Muscle layer of duodenum (tissue), 2 donors: ENCODE data around the gene RNF227.
"Not testable (repeated sequence)": the region's sequence is repeated elsewhere in the genome, so short reads cannot be mapped to it uniquely, and the experiment has no call there.

Source experiments
- H3K27ac ChIP-seq: one replicate; pipeline ENCODE4 v1.7.0; 2013; ENCODE audit warnings: mild to moderate bottlenecking, low read length
- H3K27me3 ChIP-seq: one replicate; pipeline ENCODE4 v1.7.0; 2013; ENCODE audit warnings: low read depth, mild to moderate bottlenecking, control low read depth, low read length
- H3K36me3 ChIP-seq, 2 donors: one replicate each; pipeline ENCODE4 v1.7.0; 2013; ENCODE audit warnings: low read length in 2 of 2, control low read depth in 1 of 2, mild to moderate bottlenecking in 1 of 2; ENCODE audit not compliant: insufficient read depth in 2 of 2, control insufficient read depth in 1 of 2
- H3K4me1 ChIP-seq, 2 donors: one replicate each; pipeline ENCODE4 v1.7.0; 2013; ENCODE audit warnings: low read length in 2 of 2, mild to moderate bottlenecking in 2 of 2, control low read depth in 1 of 2, moderate library complexity in 1 of 2; ENCODE audit not compliant: insufficient read depth in 2 of 2, control insufficient read depth in 1 of 2
- H3K4me3 ChIP-seq, 2 donors: one replicate each; pipeline ENCODE4 v1.7.0; 2013; ENCODE audit warnings: low read length in 2 of 2, low read depth in 1 of 2, mild to moderate bottlenecking in 1 of 2
- H3K9me3 ChIP-seq, 2 donors: one replicate each; pipeline ENCODE4 v1.7.0; 2013; ENCODE audit warnings: low read length in 2 of 2, control low read depth in 1 of 2, mild to moderate bottlenecking in 1 of 2; ENCODE audit not compliant: control insufficient read depth in 1 of 2
- donor health status: healthy.

Gene RNF227

DNA sequence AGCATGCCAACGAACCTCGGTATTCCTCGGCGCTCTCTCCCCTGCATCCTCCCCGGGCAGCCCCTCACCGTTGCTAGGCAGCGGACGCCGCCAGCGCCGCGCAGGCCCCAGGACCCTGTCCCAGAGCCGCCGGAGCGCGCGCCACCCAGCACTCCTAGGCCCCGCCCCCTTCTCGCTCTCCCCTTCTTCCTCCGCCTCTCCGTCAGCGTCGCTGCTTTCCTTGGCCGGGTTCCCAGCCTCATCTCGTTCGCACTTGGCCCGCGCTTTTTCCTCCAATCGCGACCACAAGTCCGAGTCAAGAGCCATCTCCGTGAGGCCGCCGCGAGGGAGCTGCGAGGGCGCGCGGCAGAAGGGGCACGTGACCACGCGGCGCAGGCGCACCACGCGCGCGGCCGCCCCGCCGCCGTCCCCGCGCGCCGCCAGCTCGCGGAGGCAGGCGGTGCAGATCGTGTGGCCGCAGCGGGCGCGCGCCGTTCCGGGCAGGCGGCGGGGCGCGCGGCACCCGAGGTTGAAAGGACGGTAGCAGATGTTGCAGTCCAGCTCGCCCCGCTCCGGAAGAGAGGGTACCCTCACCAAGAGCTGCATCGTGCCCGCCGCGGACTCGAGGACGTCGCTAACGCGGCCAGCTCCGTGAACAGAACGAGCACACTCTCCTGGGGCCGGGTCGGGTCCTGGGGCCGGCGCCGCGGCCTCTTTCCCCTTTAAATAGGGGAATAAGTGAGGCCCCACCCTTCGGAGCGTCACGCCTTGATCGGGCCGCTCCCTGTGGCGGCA, at the start of gene RNF227:
TSS of gene RNF227 (minus strand) at position 679 of the 774 bp plus-strand sequence. CDS start at position 585, 94 bp downstream.
- Histone ChIP-seq H3K9me3 (no peaks in the 10 kb centered on the region), H3K27ac (peak within 1 kb of the TSS; percentile 90), H3K27me3 (no peaks in the 10 kb centered on the region), H3K36me3 (peaks cover 15% of the 10 kb centered on the region in 2 donors), H3K4me3 (peak within 1 kb of the TSS; percentile 71 to 80), H3K4me1 (peaks cover 9 to 10% of the 10 kb centered on the region in 2 donors)

DNA sequence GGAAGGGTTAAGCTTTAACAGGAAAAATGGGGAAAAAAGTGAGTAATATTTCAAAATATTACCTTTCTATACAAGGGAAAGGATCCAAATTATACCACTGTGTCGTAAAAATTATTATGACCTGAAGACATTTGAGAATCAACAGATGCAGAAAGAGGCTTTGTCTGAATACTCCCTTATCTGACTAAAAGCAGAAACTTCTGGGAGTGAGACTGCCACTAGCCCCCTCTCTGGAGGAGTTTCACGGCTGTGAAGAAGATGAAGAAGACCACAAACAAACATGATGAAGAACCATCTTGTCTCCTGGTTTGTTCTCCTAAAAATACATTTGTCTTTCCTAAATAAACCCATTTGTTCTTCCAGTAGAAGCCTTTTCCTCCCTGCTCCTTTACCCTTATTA, 45.3 kb upstream of the RNF227 start:
- Histone ChIP-seq H3K4me3 (no peak overlapping the region), H3K4me1 (no peaks in the 10 kb centered on the region), H3K27ac (no peak overlapping the region), H3K27me3 (no peaks in the 10 kb centered on the region), H3K36me3 (no peaks in the 10 kb centered on the region), H3K9me3 (no peaks in the 10 kb centered on the region)

DNA sequence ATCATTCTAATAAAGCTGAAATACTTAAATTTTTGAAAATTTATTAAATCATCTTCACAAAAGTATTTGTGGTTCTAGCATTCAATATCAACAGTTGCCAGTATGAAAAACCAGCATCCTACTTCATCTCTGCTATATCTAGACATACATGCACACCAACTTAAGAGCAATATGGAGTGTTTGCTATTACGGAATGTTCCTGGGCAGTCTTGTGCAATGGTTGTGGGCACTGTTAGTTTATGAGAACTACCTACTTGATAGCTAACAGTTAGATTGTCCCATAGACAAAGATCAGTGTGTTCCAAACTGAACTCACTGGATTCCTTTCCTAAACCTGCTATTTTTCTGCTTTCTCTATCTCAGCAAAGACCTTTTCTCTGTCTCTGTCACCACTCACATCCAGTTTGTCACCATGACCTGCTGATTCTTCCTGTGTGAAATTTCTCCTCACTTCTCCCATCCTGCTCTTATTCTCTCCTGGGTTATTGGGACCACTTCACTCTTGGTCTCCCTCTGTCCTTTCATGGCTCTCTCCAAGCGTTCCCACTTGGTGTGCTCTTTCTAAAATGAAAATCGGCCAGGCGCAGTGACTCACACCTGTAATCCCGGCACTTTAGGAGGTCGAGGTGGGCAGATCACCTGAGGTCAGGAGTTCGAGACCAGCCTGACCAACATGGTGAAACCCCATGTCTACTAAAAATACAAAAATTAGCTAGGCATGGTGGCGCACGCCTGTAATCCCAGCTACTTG, 43.6 kb upstream of the RNF227 start:
- H3K9me3 ChIP-seq, result no peaks in the 10 kb centered on the region
- H3K27ac ChIP-seq, result no peak overlapping the region
- no peaks in the 10 kb centered on the region for H3K27me3 ChIP-seq

DNA sequence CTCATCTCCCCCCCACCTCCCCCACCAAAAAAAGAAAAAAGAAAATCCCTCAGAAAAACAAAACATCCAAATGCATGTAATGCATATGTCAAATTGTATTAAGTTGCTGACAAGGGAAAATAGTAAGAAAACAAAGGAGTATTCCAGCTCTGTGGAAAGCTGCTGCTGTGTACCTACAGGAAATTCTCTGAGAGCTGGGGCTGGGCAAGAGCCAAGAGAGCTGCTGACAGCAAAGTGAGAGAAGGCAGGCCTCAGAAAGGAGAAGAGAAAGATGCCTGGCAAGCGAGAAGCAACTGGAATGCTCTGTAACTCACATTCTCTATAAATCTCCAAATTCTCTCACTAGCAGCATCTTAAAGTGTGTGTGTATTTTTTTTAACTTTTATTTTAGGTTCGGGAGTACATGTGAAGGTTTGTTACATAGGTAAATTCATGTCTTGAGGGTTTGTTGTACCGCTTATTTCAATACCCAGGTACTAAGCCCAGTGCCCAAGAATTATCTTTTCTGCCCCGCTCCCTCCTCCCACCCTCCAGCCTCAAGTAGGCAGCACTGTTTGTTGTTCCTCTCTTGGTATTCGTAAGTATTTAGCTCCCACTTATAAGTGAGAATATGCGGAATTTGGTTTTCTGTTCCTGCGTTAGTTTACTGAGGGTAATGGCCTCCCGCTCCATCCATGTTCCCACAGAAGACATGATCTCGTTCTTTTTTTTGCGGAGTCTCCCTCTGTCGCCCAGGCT, 40.3 kb upstream of the RNF227 start:
- Histone ChIP-seq H3K9me3 (no peaks in the 10 kb centered on the region), H3K4me3 (no peak overlapping the region), H3K27ac (no peak overlapping the region), H3K4me1 (peaks cover 0 to 7% of the 10 kb centered on the region in 2 donors), H3K27me3 (no peaks in the 10 kb centered on the region), H3K36me3 (no peaks in the 10 kb centered on the region)

More for the DNA sequence above, 43.6 kb upstream of the RNF227 start:
- no peaks in the 10 kb centered on the region for H3K36me3 ChIP-seq
- no peak overlapping the region for H3K4me3 ChIP-seq
- H3K4me1 ChIP-seq, result peaks cover 0 to 7% of the 10 kb centered on the region in 2 donors

DNA sequence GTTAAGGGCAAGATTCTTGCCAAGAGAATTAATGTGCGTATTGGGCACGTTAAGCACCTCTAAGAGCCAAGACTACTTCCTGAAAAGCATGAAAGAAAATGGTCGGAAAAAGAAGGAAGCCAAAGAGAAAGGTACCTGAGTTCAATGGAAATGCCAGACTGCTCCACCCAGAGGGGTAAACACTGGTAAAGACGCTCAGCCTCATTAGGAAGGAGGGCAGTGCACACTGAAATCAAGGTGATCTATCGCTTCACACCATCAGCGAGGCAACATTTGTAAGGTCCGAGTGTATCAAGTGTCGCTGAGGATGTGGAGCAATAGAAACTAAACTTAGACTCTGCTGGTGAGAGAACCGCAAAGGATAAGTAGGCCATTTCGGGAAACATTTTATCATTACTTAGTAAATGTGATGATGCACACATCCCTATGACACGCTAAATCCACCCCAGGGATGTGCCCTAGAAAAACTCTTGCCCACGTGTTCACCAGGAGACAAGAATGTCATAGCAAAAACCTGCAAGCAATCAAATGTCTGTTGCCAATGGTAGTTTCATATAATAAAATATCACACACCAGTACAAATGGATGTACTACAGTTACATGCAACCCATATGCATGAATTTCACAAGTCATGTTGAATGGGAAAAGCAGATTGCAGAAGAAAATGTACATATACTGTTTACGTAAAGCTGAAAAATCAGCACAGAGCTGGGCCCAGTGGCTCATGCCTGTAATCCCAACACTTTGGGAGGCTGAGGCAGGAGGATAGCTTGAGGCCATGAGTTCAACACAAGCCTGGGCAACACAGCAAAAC, 39.5 kb upstream of the RNF227 start:
- Histone ChIP-seq H3K27ac (no peak overlapping the region), H3K4me1 (peaks cover 0 to 7% of the 10 kb centered on the region in 2 donors), H3K36me3 (no peaks in the 10 kb centered on the region), H3K9me3 (no peaks in the 10 kb centered on the region), H3K27me3 (no peaks in the 10 kb centered on the region), H3K4me3 (no peak overlapping the region)

DNA sequence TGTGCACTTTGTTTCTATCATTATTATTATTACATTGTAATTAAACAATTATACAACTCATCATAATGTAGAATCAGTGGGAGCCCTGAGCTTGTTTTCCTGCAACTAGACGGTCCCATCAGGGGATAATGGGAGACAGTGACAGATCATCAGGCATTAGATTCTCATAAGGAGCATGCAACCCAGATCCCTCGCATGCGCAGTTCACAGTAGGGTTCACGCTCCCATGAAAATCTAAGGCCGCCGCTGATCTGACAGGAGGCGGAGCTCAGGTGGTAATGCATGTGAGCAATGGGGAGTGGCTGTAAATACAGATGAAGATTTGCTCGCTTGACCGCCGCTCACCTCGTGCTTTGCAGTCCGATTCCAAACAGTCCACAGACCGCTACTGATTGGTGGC, 37.2 kb upstream of the RNF227 start:
- not testable (repeated sequence) for H3K4me1 ChIP-seq, H3K9me3 ChIP-seq, H3K27ac ChIP-seq, H3K27me3 ChIP-seq, H3K4me3 ChIP-seq
- H3K36me3 ChIP-seq, result peaks cover 13 to 14% of the 10 kb centered on the region in 2 donors

DNA sequence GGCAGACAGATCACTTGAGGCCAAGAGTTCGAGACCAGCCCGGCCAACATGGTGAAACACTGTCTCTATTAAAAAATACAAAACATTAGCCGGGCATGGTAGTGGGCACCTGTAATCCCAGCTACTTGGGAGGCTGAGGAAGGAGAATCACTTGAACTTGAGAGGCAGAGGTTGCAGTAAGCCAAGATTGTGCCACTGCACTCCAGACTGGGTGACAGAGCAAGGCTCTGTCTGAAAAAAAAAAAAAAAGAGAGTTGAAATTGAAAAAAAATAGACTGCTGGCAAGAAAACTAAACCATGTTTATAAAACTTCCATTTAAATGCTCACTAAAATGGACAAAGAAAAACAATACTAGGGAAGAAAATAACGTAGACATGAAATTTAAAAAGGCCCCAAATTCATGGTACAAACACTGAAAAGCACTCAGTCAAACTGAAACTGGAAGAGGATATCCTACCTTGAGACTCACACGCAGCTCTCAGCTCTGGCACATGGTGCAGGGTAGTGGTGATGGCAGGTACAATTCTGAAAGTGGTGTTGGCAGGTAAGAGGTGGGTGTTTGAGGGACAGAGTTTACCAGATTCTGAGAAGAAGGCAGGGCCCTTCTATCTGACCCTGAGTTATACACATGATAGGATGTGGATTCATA, 35.2 kb upstream of the RNF227 start:
- H3K4me1 ChIP-seq, result peaks cover 0 to 7% of the 10 kb centered on the region in 2 donors
- no peak overlapping the region for H3K27ac ChIP-seq
- H3K27me3 ChIP-seq, result no peaks in the 10 kb centered on the region
- no peaks in the 10 kb centered on the region for H3K9me3 ChIP-seq
- H3K4me3 ChIP-seq, result no peak overlapping the region
- peaks cover 27 to 32% of the 10 kb centered on the region in 2 donors for H3K36me3 ChIP-seq

DNA sequence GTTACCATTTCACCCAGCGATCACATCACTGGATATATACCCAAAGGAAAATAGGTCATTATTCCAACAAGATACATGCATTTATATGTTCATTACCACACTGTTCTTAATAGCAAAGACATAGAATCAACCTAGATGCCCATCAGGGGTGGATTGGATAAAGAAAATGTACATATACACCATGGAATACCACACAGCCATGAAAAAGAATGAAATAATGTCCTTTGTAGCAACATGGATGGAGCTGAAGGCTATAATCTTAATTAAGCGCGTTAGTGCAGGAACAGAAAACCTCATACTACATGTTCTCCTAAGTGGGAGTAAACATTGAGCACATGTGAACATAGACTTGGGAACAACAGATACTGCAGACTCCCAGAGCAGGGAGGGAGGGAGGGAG, 34.5 kb upstream of the RNF227 start:
- no peaks in the 10 kb centered on the region for H3K9me3 ChIP-seq
- H3K4me3 ChIP-seq, result no peak overlapping the region
- no peaks in the 10 kb centered on the region for H3K27me3 ChIP-seq
- no peak overlapping the region for H3K27ac ChIP-seq
- no peaks in the 10 kb centered on the region for H3K4me1 ChIP-seq
- H3K36me3 ChIP-seq, result peaks cover 34 to 39% of the 10 kb centered on the region in 2 donors

DNA sequence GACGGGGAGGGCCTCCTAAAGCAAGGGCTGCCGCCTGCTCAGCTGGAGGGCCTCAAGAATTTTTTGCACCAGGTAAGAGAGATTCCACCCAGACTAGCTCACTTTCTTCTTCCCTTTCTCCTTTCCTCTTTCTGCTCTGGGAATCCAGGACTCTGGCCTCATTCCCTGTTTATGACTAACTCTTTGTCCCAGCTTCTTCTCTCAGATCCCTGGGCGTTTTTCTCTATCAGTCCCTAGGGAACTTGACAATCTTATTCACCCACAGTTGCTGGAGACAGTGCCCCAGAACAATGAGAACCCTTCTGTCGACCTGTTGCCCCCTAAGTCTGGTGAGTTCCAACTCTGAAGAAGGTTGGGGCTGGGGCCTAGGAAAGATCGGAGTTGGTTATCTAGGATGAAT, 31.6 kb upstream of the RNF227 start:
- Histone ChIP-seq H3K27me3 (no peaks in the 10 kb centered on the region), H3K9me3 (no peaks in the 10 kb centered on the region), H3K36me3 (peaks cover 47 to 63% of the 10 kb centered on the region in 2 donors), H3K4me3 (no peak overlapping the region), H3K27ac (no peak overlapping the region), H3K4me1 (no peaks in the 10 kb centered on the region)

DNA sequence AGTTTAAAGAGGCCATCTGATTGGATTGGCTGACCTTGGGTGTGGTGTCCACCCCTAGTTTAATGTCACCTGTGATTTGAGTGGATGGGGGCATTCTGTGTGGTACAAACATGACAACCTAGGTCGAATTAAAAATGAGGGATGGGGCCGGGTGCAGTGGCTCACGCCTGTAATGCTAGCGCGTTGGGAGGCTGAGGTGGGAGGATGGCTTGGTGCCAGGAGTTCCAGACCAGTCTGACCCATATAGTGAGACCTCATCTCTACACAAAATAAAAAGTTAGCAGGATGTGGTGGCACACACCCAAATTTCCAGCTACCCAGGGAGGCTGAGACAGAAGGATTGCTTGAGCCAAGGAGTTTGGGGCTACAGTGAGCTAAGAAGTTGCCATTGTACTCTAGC, 30.4 kb upstream of the RNF227 start:
- Histone ChIP-seq H3K36me3 (peaks cover 47 to 72% of the 10 kb centered on the region in 2 donors), H3K4me1 (no peaks in the 10 kb centered on the region), H3K27ac (no peak overlapping the region), H3K4me3 (no peak overlapping the region), H3K27me3 (no peaks in the 10 kb centered on the region), H3K9me3 (no peaks in the 10 kb centered on the region)
